PC-3 (cell line): ENCODE data around the gene COL21A1. TPM values are rescaled to one million over a fixed set of nuclear protein-coding genes. Genes with fewer than 3 reads are reported as not detected.

Source experiments
- ATAC-seq: fragments of 200-7000 bp; cut with Tn5 transposase; 2 replicates; pipeline ENCODE4 v1.9.1; 2020; ENCODE audit warnings: mild to moderate bottlenecking, moderate library complexity
- BruUV-seq: library from RNA; stranded (reverse); fragments of 400-500 nt; replicated peaks from 2 replicates; lab custom pipeline; 2021; lab: Mats Ljungman, UMichigan
- CTCF ChIA-PET: fragments of 300-600 bp; sonication (Branson Sonifier 250); formaldehyde crosslinking; loops from one replicate; lab custom pipeline; 2022; ENCODE audit warnings: antibody characterized with exemption; lab: Charles Lee
- POLR2A ChIA-PET: fragments of 300-600 bp; sonication (Branson Sonifier 250); formaldehyde crosslinking; loops from one replicate; lab custom pipeline; 2022; ENCODE audit warnings: antibody characterized with exemption; ENCODE audit not compliant: unreplicated experiment; lab: Charles Lee
- DNase-seq: peaks from one replicate; pipeline ENCODE4 v3.0.0-alpha.2; 2015
- H2AFZ ChIP-seq: fragments of 300-600 bp; sonication (generic); 2 replicates; pipeline ENCODE4 v1.6.0; 2016; ENCODE audit warnings: antibody characterized with exemption, low read length
- H3F3A ChIP-seq: fragments of 300-600 bp; sonication (generic); one replicate; pipeline ENCODE4 v1.6.0; 2017; ENCODE audit warnings: antibody characterized with exemption, low read length, control low read depth, mild to moderate bottlenecking; ENCODE audit not compliant: unreplicated experiment
- H3K27ac ChIP-seq: fragments of 300-600 bp; sonication (generic); 2 replicates; pipeline ENCODE4 v1.5.1; 2016; ENCODE audit warnings: mild to moderate bottlenecking, low read length
- H3K27me3 ChIP-seq: fragments of 300-600 bp; sonication (generic); 2 replicates; pipeline ENCODE4 v1.6.1; 2016; ENCODE audit warnings: low read length, mixed read lengths
- H3K36me3 ChIP-seq: fragments of 300-600 bp; sonication (generic); 2 replicates; pipeline ENCODE4 v1.6.1; 2016; ENCODE audit warnings: low read depth, mixed run types, low read length, mixed read lengths
- H3K4me1 ChIP-seq: fragments of 300-600 bp; sonication (generic); 2 replicates; pipeline ENCODE4 v1.5.1; 2016; ENCODE audit warnings: low read length; ENCODE audit not compliant: insufficient read depth
- H3K4me2 ChIP-seq: fragments of 300-600 bp; sonication (generic); 2 replicates; pipeline ENCODE4 v1.6.0; 2016; ENCODE audit warnings: low read length
- H3K4me3 ChIP-seq: fragments of 300-600 bp; sonication (generic); 2 replicates; pipeline ENCODE4 v1.5.1; 2016; ENCODE audit warnings: mild to moderate bottlenecking, low read length, mixed read lengths
- H3K79me2 ChIP-seq: fragments of 300-600 bp; sonication (generic); 2 replicates; pipeline ENCODE4 v1.6.1; 2017; ENCODE audit warnings: low read length, mixed read lengths
- H3K9ac ChIP-seq: fragments of 300-600 bp; sonication (generic); 2 replicates; pipeline ENCODE4 v1.6.0; 2016; ENCODE audit warnings: mild to moderate bottlenecking, low read length
- H3K9me2 ChIP-seq: fragments of 300-600 bp; sonication (generic); replicated peaks from 2 replicates; pipeline ENCODE4 v1.6.1; 2016; ENCODE audit warnings: mixed run types, low read length, mixed read lengths
- H3K9me3 ChIP-seq: fragments of 300-600 bp; sonication (generic); 2 replicates; pipeline ENCODE4 v1.6.1; 2016; ENCODE audit warnings: low read length, mixed read lengths
- H4K20me1 ChIP-seq: fragments of 300-600 bp; sonication (generic); 2 replicates; pipeline ENCODE4 v1.6.1; 2016; ENCODE audit warnings: low read length, mixed read lengths
- CTCF ChIP-seq: fragments of 300-600 bp; sonication (generic); conservative IDR thresholded peaks from 2 replicates; pipeline ENCODE4 v1.5.1; 2017; ENCODE audit warnings: antibody characterized with exemption, low read depth, mild to moderate bottlenecking, low read length
- EZH2 ChIP-seq: fragments of 300-600 bp; sonication (generic); IDR thresholded peaks from one replicate; pipeline ENCODE4 v1.6.1; 2017; ENCODE audit warnings: antibody characterized with exemption, mild to moderate bottlenecking, low read length; ENCODE audit not compliant: unreplicated experiment
- EZH2phosphoT487 ChIP-seq: fragments of 300-600 bp; sonication (generic); IDR thresholded peaks from 2 replicates; pipeline ENCODE4 v1.6.1; 2018; ENCODE audit warnings: mild to moderate bottlenecking, antibody characterized with exemption, low read length, borderline replicate concordance
- intact Hi-C: fragments of 100-400 bp; cut with micrococcal nuclease; formaldehyde crosslinking; loops from 2 replicates; pipeline ENCODE4 v1.9.0; 2023
- total RNA-seq: library from RNA; depleted of rRNA; stranded (reverse); fragments of >200 nt; gene quantifications from 2 replicates; pipeline ENCODE4 v1.2.3, GENCODE V29; 2014

The COL21A1 gene
- total RNA-seq, 1 experiment from 2014 or later = 1.0 TPM

- Histone ChIP-seq H3K27me3 (no peaks in the 10 kb centered on the region), H3K36me3 (no peaks in the 10 kb centered on the region), H3K4me3 (no peak overlapping the region), H3K4me2 (no peak overlapping the region), H3K9me2 (no peaks in the 10 kb centered on the region), H3K9ac (no peak overlapping the region), H4K20me1 (no peaks in the 10 kb centered on the region), H3K9me3 (peaks cover 7% of the 10 kb centered on the region; the same call in 1 of the 2 replicates), H3K4me1 (no peaks in the 10 kb centered on the region), H3F3A (no peaks in the 10 kb centered on the region), H3K27ac (no peak overlapping the region), H2AFZ (no peak overlapping the region), H3K79me2 (no peaks in the 10 kb centered on the region)
- DNase-seq = no peak
- ChIA-PET POLR2A (no interaction called here), CTCF (no interaction called here)
- TF ChIP-seq CTCF = no peak
- no peak for TF ChIP-seq EZH2
- no peak for TF ChIP-seq EZH2phosphoT487
- no peak for ATAC-seq
- BruUV-seq = no TSS peak
- intact Hi-C loops = no loop called here
Observed at GRCh38 chr6:56079751-56080540, 167.4 kb downstream of the COL21A1 start.

GRCh38 chr6:56076033-56076432 is 171.3 kb downstream of the COL21A1 start:
- TF ChIP-seq EZH2 (no peak), CTCF (no peak), EZH2phosphoT487 (no peak)
- BruUV-seq = no TSS peak
- Histone ChIP-seq H2AFZ (0 out of 2 replicates have a peak overlapping the region, but pooled peaks have one; percentile 30), H3F3A (no peaks in the 10 kb centered on the region), H4K20me1 (no peaks in the 10 kb centered on the region), H3K9me2 (no peaks in the 10 kb centered on the region), H3K27ac (no peak overlapping the region), H3K4me3 (no peak overlapping the region), H3K9ac (no peak overlapping the region), H3K36me3 (no peaks in the 10 kb centered on the region), H3K79me2 (no peaks in the 10 kb centered on the region), H3K27me3 (no peaks in the 10 kb centered on the region), H3K4me1 (peaks cover 13% of the 10 kb centered on the region), H3K4me2 (no peak overlapping the region), H3K9me3 (peaks cover 7% of the 10 kb centered on the region; the same call in 1 of the 2 replicates)
- POLR2A ChIA-PET = no interaction called here
- ATAC-seq (no peak), DNase-seq (no peak)
- CTCF ChIA-PET = no interaction called here
- intact Hi-C loops = no loop called here

GRCh38 chr6:56073761-56074160 is 173.6 kb downstream of the COL21A1 start:
- Histone ChIP-seq H2AFZ (no peak overlapping the region), H3K4me3 (no peak overlapping the region), H3K27ac (no peak overlapping the region), H3K27me3 (no peaks in the 10 kb centered on the region), H3K4me2 (no peak overlapping the region), H3K9me3 (peaks cover 7% of the 10 kb centered on the region; the same call in 1 of the 2 replicates), H3K79me2 (no peaks in the 10 kb centered on the region), H3K9ac (no peak overlapping the region), H3F3A (no peaks in the 10 kb centered on the region), H3K36me3 (no peaks in the 10 kb centered on the region), H4K20me1 (no peaks in the 10 kb centered on the region), H3K4me1 (peaks cover 13% of the 10 kb centered on the region), H3K9me2 (no peaks in the 10 kb centered on the region)
- TF ChIP-seq EZH2phosphoT487 = no peak
- no peak for TF ChIP-seq EZH2
- TF ChIP-seq CTCF = no peak
- DNase-seq (no peak), ATAC-seq (peak; percentile 24; the same call in 1 of the 2 replicates)
- ChIA-PET POLR2A (no interaction called here), CTCF (no interaction called here)
- intact Hi-C loops = no loop called here
- no TSS peak for BruUV-seq
